HEK293 (cell line): Measurements from ENCODE around the gene PILRA.
A peak's percentile ranks its signal among the peaks of the same experiment; 100 is the strongest.

Experiments
- CTCF ChIA-PET: fragments of 350-600 bp; formaldehyde crosslinking; extraction: SDS; loops from one replicate; lab custom pipeline; 2021; ENCODE audit warnings: antibody characterized with exemption; lab: Yijun Ruan, JAX
- POLR2A ChIA-PET: fragments of 300-600 bp; formaldehyde crosslinking; extraction: SDS; loops from one replicate; lab custom pipeline; 2020; ENCODE audit warnings: antibody characterized with exemption, inconsistent platforms; lab: Yijun Ruan, JAX
- H3K27ac ChIP-seq: fragments of 200-500 bp; sonication (Bioruptor generic); 2 replicates; pipeline ENCODE4 v1.5.1; 2014; ENCODE audit warnings: low read depth, low read length, control low read depth, inconsistent platforms; ENCODE audit errors: extremely low read depth
- H3K36me3 ChIP-seq, 2 experiments: fragments of 200-500 bp in 1 of 2; sonication (Bioruptor generic) in 1 of 2; 1 replicate in 1 of 2; 2 replicates in 1 of 2; pipeline ENCODE4 v1.5.1; 2014 to 2017; ENCODE audit warnings: inconsistent platforms in 2 of 2, low read length in 2 of 2; ENCODE audit not compliant: control insufficient read depth in 2 of 2, insufficient read depth in 1 of 2
- H3K4me1 ChIP-seq: fragments of 200-500 bp; sonication (Bioruptor generic); 2 replicates; pipeline ENCODE4 v1.5.1; 2014; ENCODE audit warnings: mild to moderate bottlenecking, low read length, inconsistent platforms; ENCODE audit not compliant: control insufficient read depth, insufficient read depth
- H3K4me3 ChIP-seq: 2 replicates; pipeline ENCODE4 v1.5.1; 2011; ENCODE audit warnings: low read depth, mild to moderate bottlenecking, control low read depth, low read length, moderate library complexity
- H3K9me3 ChIP-seq: fragments of 200-500 bp; sonication (Bioruptor generic); 2 replicates; pipeline ENCODE4 v1.5.1; 2014; ENCODE audit warnings: low read depth, low read length, inconsistent platforms; ENCODE audit not compliant: control insufficient read depth, insufficient read depth
- BCL11A ChIP-seq: fragments of 450-650 bp; formaldehyde crosslinking; IDR thresholded peaks from 2 replicates; pipeline ENCODE4 v1.5.1; 2016; ENCODE audit warnings: low read depth, missing biosample characterization, missing genetic modification characterization
- EGR2 ChIP-seq: fragments of 450-650 bp; formaldehyde crosslinking; IDR thresholded peaks from 2 replicates; pipeline ENCODE4 v1.5.1; 2016; ENCODE audit warnings: low read depth, missing biosample characterization, missing genetic modification characterization
- GLI4 ChIP-seq: fragments of 450-650 bp; formaldehyde crosslinking; IDR thresholded peaks from 2 replicates; pipeline ENCODE4 v1.5.1; 2016; ENCODE audit warnings: missing biosample characterization, missing genetic modification characterization
- PATZ1 ChIP-seq: fragments of 450-650 bp; formaldehyde crosslinking; IDR thresholded peaks from 2 replicates; pipeline ENCODE4 v1.5.1; 2016; ENCODE audit warnings: missing biosample characterization, missing genetic modification characterization
- SP2 ChIP-seq: fragments of 450-650 bp; formaldehyde crosslinking; IDR thresholded peaks from 2 replicates; pipeline ENCODE4 v1.5.1; 2016; ENCODE audit warnings: missing biosample characterization, missing genetic modification characterization
- ZFHX2 ChIP-seq: fragments of 450-650 bp; formaldehyde crosslinking; conservative IDR thresholded peaks from 2 replicates; pipeline ENCODE4 v1.5.1; 2016; ENCODE audit warnings: missing biosample characterization, missing genetic modification characterization
- ZNF335 ChIP-seq: fragments of 450-650 bp; formaldehyde crosslinking; conservative IDR thresholded peaks from 2 replicates; pipeline ENCODE4 v1.5.1; 2016; ENCODE audit warnings: missing biosample characterization, missing genetic modification characterization
- ZNF394 ChIP-seq: fragments of 450-650 bp; formaldehyde crosslinking; IDR thresholded peaks from 2 replicates; pipeline ENCODE4 v1.5.1; 2016; ENCODE audit warnings: missing biosample characterization, missing genetic modification characterization, mild to moderate bottlenecking, moderate library complexity, borderline replicate concordance
- ZNF398 ChIP-seq: fragments of 450-650 bp; formaldehyde crosslinking; IDR thresholded peaks from 2 replicates; pipeline ENCODE4 v1.5.1; 2017; ENCODE audit warnings: missing biosample characterization, missing genetic modification characterization
- ZNF596 ChIP-seq: fragments of 450-650 bp; IDR thresholded peaks from 2 replicates; pipeline ENCODE4 v1.5.0; 2018; ENCODE audit warnings: missing biosample characterization, mild to moderate bottlenecking, missing genetic modification characterization, moderate library complexity
- ZNF629 ChIP-seq: fragments of 450-650 bp; formaldehyde crosslinking; IDR thresholded peaks from 2 replicates; pipeline ENCODE4 v1.5.1; 2017; ENCODE audit warnings: missing biosample characterization, missing genetic modification characterization
- ZNF777 ChIP-seq: fragments of 450-650 bp; formaldehyde crosslinking; IDR thresholded peaks from 2 replicates; pipeline ENCODE4 v1.5.1; 2017; ENCODE audit warnings: missing biosample characterization, missing genetic modification characterization, borderline replicate concordance
- TF ChIP-seq, protein P1 (sequence below): fragments of 450-650 bp; formaldehyde crosslinking; IDR thresholded peaks from 2 replicates; pipeline ENCODE4 v1.5.1; 2016; ENCODE audit warnings: missing biosample characterization, missing genetic modification characterization
- TF ChIP-seq, protein P2 (sequence below): fragments of 450-650 bp; IDR thresholded peaks from 2 replicates; pipeline ENCODE4 v1.5.1; 2018; ENCODE audit warnings: missing biosample characterization, missing genetic modification characterization

PILRA gene

GRCh38 chr7:100371561-100372171, 1.6 kb upstream of the PILRA start:
- POLR2A ChIA-PET, result no interaction called here
- CTCF ChIA-PET, result interaction anchor here (0.6 to 1.1 kb wide), 3 partner anchors 36 to 241 kb away, joined by 3 to 4 read pairs (median 3); partner anchors contain the start of gene MEPCE
- 0 out of 2 replicates have a peak overlapping the region, but pooled peaks have one; percentile 33 for H3K27ac ChIP-seq

DNA sequence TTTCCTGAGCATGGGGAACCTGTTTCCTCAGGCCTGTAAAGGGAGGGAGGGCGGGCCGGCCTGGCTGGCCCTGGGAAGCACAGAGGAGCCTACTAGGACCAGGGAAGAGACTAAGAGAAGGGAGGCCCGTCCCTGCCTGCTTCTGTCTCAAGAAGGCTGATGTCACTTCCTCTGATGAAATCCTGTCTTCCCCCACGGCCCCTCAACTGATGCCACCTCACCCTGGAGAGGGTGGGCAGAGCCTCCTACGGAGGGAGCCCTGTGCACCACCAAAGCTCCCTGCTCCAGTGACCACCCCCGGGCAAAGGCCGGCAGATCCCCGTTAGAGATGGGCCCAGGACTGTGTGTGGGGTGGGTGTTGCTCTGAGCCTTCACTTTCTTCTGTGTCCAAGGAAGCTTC, 1.0 kb upstream of the PILRA start:
- ChIA-PET POLR2A (no interaction called here), CTCF (interaction anchor here (0.6 to 1.1 kb wide), 2 partner anchors 35 to 57 kb away, joined by 3 to 4 read pairs; partner anchors contain the start of gene MEPCE)
- Histone ChIP-seq H3K4me3 (no peak overlapping the region), H3K9me3 (no peaks in the 10 kb centered on the region), H3K36me3 (peaks cover 0 to 7% of the 10 kb centered on the region in 2 experiments; a peak in 2 of 3 replicates), H3K27ac (0 out of 2 replicates have a peak overlapping the region, but pooled peaks have one; percentile 22), H3K4me1 (no peaks in the 10 kb centered on the region)
- TF ChIP-seq ZFHX2 (tag by site-specific recombination) (peak; percentile 92), ZNF394 (tag by site-specific recombination) (no peak), ZNF398 (tag by site-specific recombination) (peak; percentile 64), BCL11A (tag by site-specific recombination) (no peak), ZNF629 (tag by site-specific recombination) (0 out of 2 replicates have a peak, but pooled peaks have one; percentile 10), ZNF335 (tag by site-specific recombination) (0 out of 2 replicates have a peak, but pooled peaks have one; percentile 58), PATZ1 (0 out of 2 replicates have a peak, but pooled peaks have one; percentile 41), GLI4 (tag by site-specific recombination) (no peak), ZNF777 (tag by site-specific recombination) (no peak)
- TF ChIP-seq, protein P1, sequence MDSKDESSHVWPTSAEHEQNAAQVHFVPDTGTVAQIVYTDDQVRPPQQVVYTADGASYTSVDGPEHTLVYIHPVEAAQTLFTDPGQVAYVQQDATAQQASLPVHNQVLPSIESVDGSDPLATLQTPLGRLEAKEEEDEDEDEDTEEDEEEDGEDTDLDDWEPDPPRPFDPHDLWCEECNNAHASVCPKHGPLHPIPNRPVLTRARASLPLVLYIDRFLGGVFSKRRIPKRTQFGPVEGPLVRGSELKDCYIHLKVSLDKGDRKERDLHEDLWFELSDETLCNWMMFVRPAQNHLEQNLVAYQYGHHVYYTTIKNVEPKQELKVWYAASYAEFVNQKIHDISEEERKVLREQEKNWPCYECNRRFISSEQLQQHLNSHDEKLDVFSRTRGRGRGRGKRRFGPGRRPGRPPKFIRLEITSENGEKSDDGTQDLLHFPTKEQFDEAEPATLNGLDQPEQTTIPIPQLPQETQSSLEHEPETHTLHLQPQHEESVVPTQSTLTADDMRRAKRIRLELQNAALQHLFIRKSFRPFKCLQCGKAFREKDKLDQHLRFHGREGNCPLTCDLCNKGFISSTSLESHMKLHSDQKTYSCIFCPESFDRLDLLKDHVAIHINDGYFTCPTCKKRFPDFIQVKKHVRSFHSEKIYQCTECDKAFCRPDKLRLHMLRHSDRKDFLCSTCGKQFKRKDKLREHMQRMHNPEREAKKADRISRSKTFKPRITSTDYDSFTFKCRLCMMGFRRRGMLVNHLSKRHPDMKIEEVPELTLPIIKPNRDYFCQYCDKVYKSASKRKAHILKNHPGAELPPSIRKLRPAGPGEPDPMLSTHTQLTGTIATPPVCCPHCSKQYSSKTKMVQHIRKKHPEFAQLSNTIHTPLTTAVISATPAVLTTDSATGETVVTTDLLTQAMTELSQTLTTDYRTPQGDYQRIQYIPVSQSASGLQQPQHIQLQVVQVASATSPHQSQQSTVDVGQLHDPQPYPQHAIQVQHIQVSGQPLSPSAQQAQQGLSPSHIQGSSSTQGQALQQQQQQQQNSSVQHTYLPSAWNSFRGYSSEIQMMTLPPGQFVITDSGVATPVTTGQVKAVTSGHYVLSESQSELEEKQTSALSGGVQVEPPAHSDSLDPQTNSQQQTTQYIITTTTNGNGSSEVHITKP (tag by site-specific recombination), result peak; percentile 53
- TF ChIP-seq, protein P2, sequence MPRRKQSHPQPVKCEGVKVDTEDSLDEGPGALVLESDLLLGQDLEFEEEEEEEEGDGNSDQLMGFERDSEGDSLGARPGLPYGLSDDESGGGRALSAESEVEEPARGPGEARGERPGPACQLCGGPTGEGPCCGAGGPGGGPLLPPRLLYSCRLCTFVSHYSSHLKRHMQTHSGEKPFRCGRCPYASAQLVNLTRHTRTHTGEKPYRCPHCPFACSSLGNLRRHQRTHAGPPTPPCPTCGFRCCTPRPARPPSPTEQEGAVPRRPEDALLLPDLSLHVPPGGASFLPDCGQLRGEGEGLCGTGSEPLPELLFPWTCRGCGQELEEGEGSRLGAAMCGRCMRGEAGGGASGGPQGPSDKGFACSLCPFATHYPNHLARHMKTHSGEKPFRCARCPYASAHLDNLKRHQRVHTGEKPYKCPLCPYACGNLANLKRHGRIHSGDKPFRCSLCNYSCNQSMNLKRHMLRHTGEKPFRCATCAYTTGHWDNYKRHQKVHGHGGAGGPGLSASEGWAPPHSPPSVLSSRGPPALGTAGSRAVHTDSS (tag by site-specific recombination), result no peak

More at GRCh38 chr7:100371561-100372171, 1.6 kb upstream of the PILRA start:
- TF ChIP-seq EGR2, result peak; percentile 89
- TF ChIP-seq ZNF596 (tag by site-specific recombination), result no peak
- peak; percentile 25; the same call in 1 of the 2 replicates for TF ChIP-seq PATZ1
- peak; percentile 94 for TF ChIP-seq ZFHX2 (tag by site-specific recombination)
- peak; percentile 25; the same call in 1 of the 2 replicates for TF ChIP-seq SP2 (tag by site-specific recombination)
- TF ChIP-seq ZNF335 (tag by site-specific recombination), result no peak
- H3K36me3 ChIP-seq, result peaks cover 0 to 10% of the 10 kb centered on the region in 2 experiments; a peak in 2 of 3 replicates
- no peak overlapping the region for H3K4me3 ChIP-seq
- no peaks in the 10 kb centered on the region for H3K4me1 ChIP-seq
- no peaks in the 10 kb centered on the region for H3K9me3 ChIP-seq
